Chondrocyte (in vitro differentiated cells): Measurements from ENCODE around the gene SYPL1. TPM values are rescaled to one million over a fixed set of nuclear protein-coding genes. Genes with fewer than 3 reads are reported as not detected.

Source experiments
- DNase-seq: peaks from one replicate; pipeline ENCODE4 v3.0.0; 2021; ENCODE audit warnings: mixed read lengths, low spot score
- H3K27ac Mint-ChIP-seq: one replicate; pipeline ENCODE4 v1.8.0; 2021; ENCODE audit warnings: mild to moderate bottlenecking, moderate library complexity, mixed read lengths; ENCODE audit not compliant: unreplicated experiment
- H3K27me3 Mint-ChIP-seq: 2 replicates; pipeline ENCODE4 v1.8.0; 2021; ENCODE audit warnings: low read depth, mixed read lengths
- H3K36me3 Mint-ChIP-seq: 2 replicates; pipeline ENCODE4 v1.8.0; 2021; ENCODE audit warnings: low read depth, mixed read lengths
- H3K4me1 Mint-ChIP-seq: 2 replicates; pipeline ENCODE4 v1.8.0; 2021; ENCODE audit warnings: low read depth, mild to moderate bottlenecking, mixed read lengths
- H3K4me3 Mint-ChIP-seq: one replicate; pipeline ENCODE4 v1.8.0; 2021; ENCODE audit warnings: mild to moderate bottlenecking, moderate library complexity, mixed read lengths; ENCODE audit not compliant: unreplicated experiment
- H3K9me3 Mint-ChIP-seq: 2 replicates; pipeline ENCODE4 v1.8.0; 2021; ENCODE audit warnings: low read depth, mixed read lengths
- total RNA-seq: library from RNA; stranded (reverse); gene quantifications from 3 replicates; pipeline ENCODE4 v1.2.1, GENCODE V29; 2021
- TF ChIP-seq, protein P1 (sequence below): fragments of 200-600 bp; sonication (generic); IDR thresholded peaks from 2 replicates; pipeline ENCODE4 v1.5.0; 2021; ENCODE audit warnings: antibody characterized with exemption, mild to moderate bottlenecking, moderate library complexity

The SYPL1 gene
- total RNA-seq, 1 donor from 2014 or later, result 71.8 TPM

DNA sequence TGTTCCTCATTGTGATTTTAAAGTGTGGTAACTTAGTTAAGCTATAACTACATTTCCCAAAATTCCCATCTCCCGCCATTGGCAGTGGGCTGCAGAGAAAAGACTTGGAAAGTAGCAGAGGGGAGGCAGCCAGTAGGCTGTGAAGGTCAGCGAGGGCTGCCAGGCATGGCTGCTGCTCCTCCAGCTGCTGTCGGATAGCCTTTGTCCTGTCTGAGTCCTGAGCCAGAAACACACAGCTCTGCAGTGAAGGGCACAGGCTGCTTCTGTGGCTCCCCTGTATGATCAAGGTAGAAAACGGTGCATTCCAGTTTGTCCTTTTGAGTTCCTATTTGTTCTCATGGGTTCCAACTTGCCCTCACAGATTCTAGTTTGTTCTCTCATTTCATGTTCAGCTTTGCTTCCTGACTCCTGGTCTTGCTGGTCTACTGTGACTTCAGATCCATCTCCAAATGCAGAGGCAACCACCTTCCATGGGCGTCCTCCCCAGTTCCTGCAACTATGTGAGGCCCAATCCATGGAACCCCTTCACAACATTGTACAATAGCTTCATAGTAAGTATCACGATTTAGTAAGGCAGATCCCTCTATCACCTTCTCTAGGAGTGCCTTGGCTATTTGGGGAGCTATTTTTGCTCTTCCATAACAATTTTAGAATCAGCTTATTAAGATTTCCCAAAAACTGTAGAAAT, 31.7 kb downstream of the SYPL1 start:
- Mint-ChIP-seq H3K36me3 (no peaks in the 10 kb centered on the region), H3K27me3 (no peaks in the 10 kb centered on the region), H3K4me1 (no peaks in the 10 kb centered on the region), H3K4me3 (no peak overlapping the region), H3K9me3 (peaks cover 3% of the 10 kb centered on the region), H3K27ac (no peak overlapping the region)
- DNase-seq, result no peak
- TF ChIP-seq, protein P1, sequence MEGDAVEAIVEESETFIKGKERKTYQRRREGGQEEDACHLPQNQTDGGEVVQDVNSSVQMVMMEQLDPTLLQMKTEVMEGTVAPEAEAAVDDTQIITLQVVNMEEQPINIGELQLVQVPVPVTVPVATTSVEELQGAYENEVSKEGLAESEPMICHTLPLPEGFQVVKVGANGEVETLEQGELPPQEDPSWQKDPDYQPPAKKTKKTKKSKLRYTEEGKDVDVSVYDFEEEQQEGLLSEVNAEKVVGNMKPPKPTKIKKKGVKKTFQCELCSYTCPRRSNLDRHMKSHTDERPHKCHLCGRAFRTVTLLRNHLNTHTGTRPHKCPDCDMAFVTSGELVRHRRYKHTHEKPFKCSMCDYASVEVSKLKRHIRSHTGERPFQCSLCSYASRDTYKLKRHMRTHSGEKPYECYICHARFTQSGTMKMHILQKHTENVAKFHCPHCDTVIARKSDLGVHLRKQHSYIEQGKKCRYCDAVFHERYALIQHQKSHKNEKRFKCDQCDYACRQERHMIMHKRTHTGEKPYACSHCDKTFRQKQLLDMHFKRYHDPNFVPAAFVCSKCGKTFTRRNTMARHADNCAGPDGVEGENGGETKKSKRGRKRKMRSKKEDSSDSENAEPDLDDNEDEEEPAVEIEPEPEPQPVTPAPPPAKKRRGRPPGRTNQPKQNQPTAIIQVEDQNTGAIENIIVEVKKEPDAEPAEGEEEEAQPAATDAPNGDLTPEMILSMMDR, result no peak

GRCh38 chr7:106076537-106076936, 35.6 kb downstream of the SYPL1 start:
- TF ChIP-seq, protein P1, result no peak
- H3K27me3 Mint-ChIP-seq, result no peaks in the 10 kb centered on the region
- no peaks in the 10 kb centered on the region for H3K36me3 Mint-ChIP-seq
- peaks cover 3% of the 10 kb centered on the region for H3K9me3 Mint-ChIP-seq
- no peak overlapping the region for H3K27ac Mint-ChIP-seq
- H3K4me3 Mint-ChIP-seq, result no peak overlapping the region
- no peak for DNase-seq
- peaks cover 10% of the 10 kb centered on the region for H3K4me1 Mint-ChIP-seq

- TF ChIP-seq, protein P1, result no peak
- H3K4me3 Mint-ChIP-seq, result no peak overlapping the region
- no peak for DNase-seq
- no peaks in the 10 kb centered on the region for H3K36me3 Mint-ChIP-seq
- no peaks in the 10 kb centered on the region for H3K27me3 Mint-ChIP-seq
- H3K27ac Mint-ChIP-seq, result no peak overlapping the region
- H3K9me3 Mint-ChIP-seq, result peaks cover 3% of the 10 kb centered on the region
- H3K4me1 Mint-ChIP-seq, result peaks cover 14% of the 10 kb centered on the region
Observed at GRCh38 chr7:106075937-106076336, 36.2 kb downstream of the SYPL1 start.

- TF ChIP-seq, protein P1, result no peak
- Mint-ChIP-seq H3K27me3 (no peaks in the 10 kb centered on the region), H3K4me3 (no peak overlapping the region), H3K36me3 (no peaks in the 10 kb centered on the region), H3K4me1 (peaks cover 14% of the 10 kb centered on the region), H3K9me3 (no peaks in the 10 kb centered on the region), H3K27ac (no peak overlapping the region)
- no peak for DNase-seq
Observed at GRCh38 chr7:106074257-106074656, 37.9 kb downstream of the SYPL1 start.

GRCh38 chr7:106073701-106074100, 38.4 kb downstream of the SYPL1 start:
- TF ChIP-seq, protein P1, result no peak
- H3K36me3 Mint-ChIP-seq, result no peaks in the 10 kb centered on the region
- H3K9me3 Mint-ChIP-seq, result no peaks in the 10 kb centered on the region
- H3K4me3 Mint-ChIP-seq, result no peak overlapping the region
- no peak for DNase-seq
- H3K27ac Mint-ChIP-seq, result no peak overlapping the region
- H3K4me1 Mint-ChIP-seq, result peaks cover 16% of the 10 kb centered on the region
- no peaks in the 10 kb centered on the region for H3K27me3 Mint-ChIP-seq
